ENCODE measurements around the gene SSBP1.
"Not testable (repeated sequence)": the region's sequence is repeated elsewhere in the genome, so short reads cannot be mapped to it uniquely, and the experiment has no call there.

SSBP1 gene, protein sequence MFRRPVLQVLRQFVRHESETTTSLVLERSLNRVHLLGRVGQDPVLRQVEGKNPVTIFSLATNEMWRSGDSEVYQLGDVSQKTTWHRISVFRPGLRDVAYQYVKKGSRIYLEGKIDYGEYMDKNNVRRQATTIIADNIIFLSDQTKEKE

DNA sequence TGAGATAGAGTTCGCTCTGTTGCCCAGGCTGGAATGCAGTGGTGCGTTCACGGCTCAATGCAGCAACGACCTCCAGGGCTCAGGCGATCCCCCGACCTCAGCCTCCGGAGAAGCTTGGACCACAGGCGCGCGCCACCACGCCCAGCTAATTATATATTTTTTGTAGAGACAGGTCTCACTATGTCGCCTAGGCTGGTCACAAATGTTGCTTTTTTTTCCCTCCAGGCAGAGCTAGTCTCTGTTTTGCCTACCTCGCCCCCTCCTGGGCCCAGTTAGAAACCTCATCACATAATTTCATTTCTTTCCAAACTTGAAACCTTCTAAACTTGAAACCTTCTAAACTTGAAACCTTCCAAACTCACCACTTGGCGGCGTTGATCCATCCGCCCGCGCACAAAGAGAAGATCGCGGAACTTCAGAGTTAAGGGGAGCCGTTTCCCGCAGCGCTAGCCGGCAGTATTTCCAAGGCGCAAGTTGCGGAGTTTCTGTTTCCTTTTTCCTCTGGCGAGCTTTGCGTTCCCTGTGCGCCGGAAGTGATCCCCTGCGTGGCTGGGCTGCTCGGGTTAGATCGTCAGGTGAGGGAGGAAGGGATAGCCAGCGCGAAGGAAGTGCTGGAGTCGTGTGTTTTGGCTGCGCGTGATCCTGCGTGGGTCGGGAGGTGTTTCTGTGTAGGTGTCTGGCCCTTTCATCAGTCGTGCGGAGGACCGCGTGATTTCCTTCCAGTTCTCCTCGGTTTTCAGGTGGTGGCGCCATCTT lies at the start of gene SSBP1:
Gene SSBP1 (plus strand): TSS at position 523 of the 756 bp plus-strand sequence. CDS start 809 bp downstream, outside the sequence.
- peak; percentile 88 to 90 for DNase-seq

DNA sequence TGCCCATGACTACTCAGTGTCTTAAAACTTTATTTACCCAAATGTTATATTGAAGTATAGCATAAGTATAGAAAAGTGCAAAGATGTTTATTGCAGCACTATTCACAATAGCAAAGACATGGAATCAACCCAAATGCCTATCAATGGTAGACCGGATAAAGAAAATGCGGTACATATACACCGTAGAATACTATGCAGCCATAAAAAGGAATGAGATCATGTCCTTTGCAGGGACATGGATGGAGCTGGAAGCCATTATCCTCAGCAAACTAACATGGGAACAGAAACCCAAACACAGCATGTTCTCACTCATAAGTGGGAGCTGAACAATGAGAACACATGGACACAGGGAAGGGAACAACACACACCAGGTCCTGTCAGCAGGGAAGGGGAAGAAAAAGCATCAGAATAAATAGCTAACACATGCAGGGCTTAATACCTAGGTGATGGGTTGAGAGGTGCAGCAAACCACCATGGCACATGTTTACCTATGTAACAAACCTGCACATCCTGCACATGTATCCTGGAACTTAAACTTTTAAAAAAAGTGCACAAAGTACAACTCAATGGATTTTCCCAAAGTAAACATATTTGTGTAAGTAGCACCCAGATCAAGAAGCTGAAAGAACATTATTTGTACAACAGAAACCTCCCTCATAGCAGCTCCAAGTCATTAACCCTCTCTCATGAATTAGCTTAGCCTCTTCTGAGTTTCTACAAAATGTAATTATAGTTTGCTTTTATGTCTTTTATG lies 48.9 kb upstream of the SSBP1 start:
- DNase-seq, result not testable (repeated sequence)

DNA sequence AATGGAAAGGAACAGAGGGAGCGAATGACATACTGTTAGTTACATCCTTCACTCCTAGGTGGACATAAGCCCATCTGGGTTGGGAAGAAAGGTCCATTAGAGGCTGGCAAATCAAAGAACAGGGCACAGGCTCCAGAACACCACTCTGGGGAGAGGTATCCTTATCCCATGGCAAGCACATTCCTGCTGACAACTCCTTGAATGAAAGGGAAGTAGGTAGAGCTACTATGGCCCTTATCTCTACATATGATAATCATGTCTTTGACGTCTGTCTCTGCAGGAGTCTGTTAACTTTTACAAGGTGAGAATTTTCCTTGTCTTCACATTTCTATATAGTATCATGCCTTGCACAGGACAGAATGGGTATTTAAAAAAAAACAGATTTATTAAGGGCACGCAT lies 46.6 kb upstream of the SSBP1 start:
- no peak for DNase-seq

DNA sequence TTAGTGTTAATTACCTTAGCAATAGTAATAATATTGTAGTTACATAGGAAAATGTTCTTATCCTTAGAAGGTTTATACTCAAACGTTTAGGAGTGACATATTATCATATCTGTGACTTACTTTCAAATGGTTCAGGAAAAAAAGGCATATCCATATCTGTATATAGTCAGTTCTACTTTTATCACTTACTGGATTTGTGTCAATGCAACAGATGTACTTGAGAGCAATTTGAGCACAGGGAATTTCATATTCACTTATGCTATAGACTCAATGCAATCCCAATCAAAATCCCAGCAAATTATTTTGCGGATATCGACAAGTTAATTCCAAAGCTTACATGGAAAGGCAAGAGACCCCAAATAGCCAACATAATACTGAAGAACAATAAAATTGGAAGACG lies 46.2 kb upstream of the SSBP1 start:
- DNase-seq, result no peak

DNA sequence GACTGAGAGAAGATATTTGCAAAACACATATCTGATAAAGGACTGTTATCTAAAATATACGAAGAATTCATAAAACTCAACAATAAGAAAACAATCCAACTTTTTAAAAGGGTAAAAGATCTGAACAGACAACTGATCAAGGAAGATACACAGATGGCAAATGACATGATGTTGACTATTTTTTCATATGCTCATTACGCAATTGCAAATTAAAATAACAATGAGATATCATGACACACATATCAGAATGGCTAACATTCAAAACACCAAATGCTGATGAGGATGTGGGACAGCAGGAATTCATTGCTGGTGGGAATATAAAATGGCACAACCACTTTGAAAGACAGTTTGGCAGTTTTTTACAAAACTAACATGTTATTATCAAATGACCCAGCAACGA lies 45.1 kb upstream of the SSBP1 start:
- DNase-seq, result no peak

DNA sequence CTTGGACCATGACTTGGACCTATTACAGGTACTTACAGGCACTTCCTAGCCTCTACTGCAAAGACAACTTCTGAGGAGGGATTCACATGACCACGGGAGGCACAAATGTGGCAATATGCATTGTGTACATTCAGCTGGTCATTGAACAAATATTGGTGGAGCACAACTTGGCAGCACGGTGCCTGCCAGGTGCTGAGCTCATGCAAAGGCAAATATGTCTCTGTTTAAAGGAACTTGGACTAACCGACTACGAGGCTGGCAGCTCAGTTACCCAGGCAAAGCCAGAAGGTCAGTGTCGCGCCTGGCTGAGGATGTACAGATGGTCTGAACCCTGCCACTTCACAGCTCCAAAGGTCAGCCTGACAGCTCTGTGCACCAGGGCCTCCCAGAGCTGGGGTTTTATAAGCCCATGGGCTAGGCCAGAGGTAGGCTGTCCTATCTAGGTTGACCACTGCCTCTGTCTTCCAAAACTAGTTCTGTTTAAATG lies 42.3 kb upstream of the SSBP1 start:
- no peak for DNase-seq

DNA sequence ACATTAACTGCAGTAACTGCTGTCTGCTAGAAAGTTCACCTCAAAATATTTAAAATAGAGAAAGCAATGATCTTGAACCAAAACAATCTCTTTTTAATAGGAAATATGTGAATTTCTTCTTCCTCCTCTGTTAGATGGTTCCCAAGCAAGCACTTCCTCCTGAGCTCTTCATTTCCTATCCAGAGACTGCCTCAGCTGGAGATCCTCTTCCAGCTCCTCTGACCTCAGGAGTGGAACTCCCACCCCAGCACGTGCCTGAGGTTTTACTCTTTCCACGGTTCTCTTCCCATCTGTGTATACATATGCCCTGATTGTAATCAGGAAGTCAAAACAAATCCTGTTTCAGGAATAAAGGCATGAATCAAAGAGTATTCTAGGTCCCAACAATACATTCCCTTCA lies 41.8 kb upstream of the SSBP1 start:
- no peak for DNase-seq

DNA sequence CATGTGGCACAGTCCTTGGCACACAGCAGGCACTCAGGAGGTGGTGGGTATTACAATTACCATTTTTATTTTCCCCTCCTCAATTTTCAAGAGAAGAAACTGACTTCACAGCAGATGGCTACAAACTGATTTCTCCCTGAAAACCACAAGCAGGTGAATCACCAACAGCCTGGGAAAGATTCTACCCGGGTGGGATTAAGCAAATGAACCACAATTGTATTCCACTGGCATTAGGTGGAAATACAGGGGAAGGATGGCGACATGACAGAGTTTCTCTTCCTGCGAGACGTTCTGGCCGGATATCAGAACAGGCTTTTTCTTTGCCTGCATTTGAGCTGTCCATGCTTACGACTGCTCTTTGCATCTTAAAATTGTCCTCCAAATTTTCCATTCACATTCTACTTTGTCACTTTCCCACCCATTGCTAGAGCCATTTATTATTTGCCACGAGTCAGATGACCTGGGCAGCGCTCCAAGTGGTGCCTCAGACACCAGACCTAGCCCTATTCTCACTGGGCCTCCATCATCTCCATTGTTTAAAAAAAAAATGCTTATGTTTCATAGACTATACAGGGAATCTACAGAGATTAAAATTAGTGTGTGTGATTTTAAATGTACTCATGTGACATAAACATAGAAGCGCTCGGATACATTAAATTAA lies 40.8 kb upstream of the SSBP1 start:
- no peak for DNase-seq

DNA sequence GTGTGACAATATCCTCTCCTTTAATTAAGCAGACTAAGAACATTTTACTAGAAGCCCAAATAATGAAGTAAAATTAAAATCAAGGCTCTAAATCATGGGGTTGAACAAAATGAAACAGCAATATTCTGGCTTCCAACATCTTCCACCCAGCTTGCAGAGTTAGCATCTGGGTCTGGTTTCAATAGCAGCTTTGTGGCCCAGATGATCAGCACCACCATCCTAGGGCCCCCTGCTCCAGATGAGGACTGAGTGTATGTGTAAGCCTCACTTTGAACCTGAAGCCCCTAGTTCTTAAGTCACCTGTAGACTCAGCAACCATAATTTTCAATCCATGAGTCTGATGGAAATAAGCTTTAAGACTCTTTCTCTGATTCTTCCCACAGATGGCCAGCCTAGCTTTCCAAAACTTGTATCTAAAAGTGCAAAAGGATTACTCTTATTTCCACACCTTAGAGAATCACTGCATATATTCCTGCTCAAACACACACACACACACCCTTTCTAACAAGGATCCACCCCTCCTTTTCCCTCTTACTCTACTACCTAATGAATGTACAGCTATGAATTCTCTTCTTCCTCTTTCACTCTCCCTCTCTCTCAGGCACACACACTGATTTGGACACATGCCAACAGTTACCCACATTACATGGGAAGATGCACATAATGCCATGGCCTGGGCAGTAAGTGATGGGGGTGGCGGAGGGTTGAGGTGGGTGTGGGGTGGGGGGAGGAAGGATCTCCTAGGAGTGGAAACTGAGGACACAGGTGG lies 39.7 kb upstream of the SSBP1 start:
- DNase-seq, result no peak

DNA sequence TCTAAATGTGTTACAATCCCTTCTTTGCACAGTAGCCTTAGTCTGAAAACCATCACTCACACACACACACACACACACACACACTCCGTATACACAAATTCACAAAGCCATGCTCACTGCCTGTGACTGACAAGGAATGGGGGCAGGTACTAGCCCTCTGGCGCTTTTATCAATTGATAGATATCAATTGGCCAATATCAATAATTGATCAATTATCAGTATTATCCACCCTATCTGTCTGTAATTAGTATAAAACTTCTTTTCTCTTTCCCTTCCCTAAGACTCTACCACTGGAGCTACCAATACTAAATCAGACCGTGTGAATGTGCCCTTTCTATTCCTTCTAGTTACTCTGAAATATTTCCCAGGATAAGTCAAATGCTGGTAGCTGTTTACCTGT lies 38.3 kb upstream of the SSBP1 start:
- no peak for DNase-seq

DNA sequence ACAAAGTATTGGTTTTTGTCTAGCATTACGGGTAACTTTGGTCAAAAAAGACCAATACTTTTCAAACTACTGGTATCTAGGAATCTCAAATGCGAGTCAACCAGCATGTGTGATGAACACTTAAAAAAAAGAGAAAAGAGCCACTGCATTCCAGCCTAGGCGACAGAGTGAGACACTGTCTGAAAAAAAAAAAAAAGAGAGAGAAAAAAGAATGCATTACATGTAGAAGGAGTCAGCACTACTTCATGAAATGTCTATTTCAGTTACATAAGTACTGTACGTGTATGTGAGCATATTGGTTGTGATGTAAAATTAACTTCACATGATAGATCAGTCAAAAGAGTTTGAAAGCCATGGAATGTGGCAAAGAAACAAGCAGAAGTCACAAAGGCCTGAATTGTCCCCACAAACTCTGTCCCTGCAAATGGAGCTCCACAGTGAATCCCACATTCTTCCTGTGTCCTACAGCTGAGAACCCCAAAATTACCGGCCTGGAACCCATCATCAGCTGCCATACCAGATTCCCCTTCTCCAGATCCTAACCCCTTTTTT lies 37.8 kb upstream of the SSBP1 start:
- no peak for DNase-seq

DNA sequence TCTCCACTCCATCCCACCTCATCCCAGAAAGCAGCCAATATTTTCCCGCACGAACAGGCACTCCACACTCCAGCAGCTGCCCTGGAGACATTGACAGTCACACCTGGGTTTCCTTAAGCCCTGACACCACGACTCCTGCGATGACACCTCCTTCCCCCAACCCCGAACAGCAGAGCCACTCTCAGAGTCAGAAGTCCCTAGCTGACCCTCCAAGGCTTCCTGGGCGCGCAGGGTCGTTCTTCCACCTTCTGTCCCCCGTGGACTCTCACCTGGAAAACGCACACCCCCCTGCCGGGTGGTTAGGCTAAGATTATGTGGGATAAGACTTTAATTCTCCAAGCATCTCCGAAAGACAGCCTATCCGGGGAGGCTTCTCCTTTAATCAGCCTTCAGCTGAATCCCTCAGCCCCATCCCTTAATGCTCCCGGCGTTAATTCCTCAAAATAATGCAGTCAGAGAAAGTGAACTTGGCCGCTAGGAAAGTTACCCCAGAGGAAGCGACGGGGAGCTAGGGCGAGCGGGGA lies 37.2 kb upstream of the SSBP1 start:
- peak in 1 of 2 experiments; percentile 6 for DNase-seq

DNA sequence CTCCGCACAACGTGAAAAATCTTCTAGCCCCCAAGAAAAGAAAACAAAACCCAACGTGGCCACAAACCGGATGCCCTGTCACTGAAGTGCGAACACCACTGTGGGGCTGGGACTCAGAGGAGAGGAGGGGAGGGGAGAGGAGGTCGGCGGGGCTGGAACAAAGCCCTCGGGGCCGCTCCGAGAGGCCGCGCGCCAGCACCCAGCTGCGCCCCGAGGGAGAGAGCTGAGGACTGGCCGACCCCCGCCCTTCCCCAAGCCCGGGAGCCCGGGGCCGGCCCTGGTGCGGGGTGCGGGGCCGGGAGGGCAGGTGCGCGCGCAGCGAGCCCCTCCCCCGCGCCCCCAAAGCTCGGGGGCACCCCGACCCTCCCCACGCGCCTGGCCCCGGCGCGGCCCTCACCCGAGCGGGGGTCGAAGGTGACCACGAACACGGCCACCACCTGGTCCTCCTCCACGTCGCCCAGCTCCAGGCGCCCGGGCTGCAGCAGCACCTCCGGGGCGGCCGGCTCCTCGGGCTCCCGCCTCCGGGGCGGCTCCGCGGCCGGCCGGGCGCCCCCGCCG lies 36.6 kb upstream of the SSBP1 start:
- DNase-seq, result peak; percentile 48 to 50

DNA sequence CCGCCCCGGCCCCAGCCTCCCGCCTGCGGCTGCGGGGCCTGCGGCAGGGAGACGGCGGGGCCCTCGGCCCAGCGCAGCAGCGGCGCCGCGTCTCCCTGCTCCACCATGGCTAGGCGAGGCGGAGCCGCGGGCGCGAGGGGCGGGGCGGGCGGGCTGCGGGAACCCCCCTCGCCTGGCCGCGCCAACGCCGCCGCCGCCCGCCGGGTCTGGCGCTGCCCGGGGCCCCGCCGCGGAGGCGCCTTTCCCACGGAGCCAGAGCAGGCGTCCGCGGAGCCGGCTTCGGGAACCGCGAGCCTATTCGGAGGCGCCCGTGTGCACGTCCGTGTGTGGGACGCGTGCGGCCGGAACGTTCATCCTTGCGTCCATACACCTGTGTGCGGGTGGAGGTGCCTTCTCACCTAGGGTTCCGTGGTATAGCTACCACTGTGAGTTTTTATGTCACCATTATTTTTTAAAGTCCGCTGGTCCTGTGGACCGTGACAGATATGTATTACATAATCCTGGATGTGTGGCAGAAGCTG lies 36.1 kb upstream of the SSBP1 start, which contains the start of gene DENND11:
Gene DENND11 (minus strand): TSS at position 120 of the 521 bp plus-strand sequence. CDS start 13 bp downstream, at position 107.
- peak; percentile 33 to 35 for DNase-seq

DNA sequence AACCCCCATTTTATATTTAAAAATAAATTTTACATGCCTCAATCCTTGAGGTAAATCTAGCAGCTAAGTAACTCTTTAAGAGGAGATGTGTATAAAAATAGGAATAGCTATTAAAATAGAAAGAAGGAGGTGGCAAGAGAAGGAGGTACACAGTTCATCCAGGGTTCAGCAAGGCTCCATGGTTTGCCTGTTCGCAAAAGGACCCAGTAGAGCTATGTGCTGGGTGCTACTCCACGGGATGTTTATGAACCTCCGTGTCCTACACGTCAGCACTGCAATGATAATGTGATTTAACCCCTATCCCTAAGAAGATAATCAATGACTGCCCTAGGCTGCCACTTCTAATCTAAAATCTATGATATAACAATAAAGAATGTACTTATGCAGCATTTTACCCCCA lies 35.3 kb upstream of the SSBP1 start:
- no peak for DNase-seq

DNA sequence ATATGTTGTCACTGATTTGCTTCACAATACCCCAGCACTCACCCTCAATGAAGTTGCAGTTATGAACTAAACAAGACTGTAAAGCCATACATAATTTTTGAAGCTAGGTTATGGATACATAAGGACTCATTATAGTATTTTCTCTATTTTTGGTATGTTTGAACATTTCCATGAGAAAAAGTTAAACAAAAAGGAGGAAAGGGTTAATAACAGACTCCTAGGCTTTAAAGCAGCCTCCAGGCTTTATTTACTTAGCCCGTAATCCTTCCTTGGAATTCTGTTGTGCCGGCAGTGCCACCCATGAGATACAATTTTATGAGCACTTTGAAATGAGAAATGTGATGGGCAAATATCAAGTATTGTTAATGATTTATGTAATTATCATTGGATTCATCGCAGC lies 34.0 kb upstream of the SSBP1 start:
- DNase-seq, result no peak

DNA sequence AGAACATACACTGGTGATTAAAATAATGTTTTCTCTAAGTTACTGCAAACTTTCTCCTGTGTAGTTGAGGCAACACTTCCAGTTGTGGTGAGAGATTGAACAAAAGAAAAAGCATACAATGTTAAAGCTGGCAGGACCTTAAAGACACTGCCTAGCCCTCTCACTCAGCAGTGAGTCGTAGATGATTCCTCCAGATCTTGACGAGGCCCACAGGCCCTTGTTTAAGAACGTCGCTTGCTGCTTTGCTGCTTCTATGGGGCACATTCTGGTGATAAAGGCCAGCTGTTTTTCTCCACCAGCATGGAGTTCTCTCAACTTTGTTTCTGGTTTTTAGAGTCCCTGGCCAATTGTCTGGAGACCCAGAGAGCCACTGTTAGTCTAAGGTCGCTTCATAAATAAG lies 33.4 kb upstream of the SSBP1 start:
- DNase-seq, result no peak

DNA sequence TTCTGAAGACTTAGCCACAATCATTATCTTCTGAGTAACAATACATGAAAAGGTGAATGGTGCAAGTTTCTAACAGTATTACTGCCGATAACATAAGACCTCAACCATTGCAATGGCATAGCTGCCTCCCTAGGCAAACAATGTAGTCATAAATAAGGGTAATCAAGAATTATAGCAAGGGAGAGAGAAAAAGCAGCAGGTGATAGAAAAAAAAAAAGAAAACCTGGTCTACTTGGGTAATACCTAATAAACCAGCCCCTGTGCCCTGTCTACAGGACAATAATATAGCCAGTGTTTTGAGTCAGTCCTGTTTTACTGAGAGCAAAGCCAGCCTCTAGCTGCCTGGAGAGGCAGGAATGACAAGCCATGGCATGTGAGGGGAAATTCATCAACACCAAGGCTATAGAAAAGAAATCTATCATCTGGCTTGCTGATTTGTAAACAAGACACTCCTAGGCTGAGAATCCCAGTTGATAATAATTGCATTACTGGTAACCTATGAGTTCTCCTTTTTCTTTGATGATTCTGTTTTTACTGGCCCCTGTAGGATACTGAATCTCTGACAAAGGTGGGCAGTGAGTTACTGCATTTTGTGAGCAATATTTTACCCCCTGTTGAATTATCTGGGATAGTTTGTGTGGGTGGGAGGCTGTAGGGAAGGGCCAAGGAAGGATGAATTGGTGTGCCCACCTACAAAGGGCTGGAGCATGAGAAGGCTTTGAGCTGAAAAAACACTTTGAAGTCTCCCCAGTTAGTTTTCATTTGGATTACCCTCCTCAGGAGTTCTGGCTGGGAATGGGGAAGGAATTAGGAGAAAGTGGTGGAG lies 31.7 kb upstream of the SSBP1 start:
- no peak for DNase-seq

DNA sequence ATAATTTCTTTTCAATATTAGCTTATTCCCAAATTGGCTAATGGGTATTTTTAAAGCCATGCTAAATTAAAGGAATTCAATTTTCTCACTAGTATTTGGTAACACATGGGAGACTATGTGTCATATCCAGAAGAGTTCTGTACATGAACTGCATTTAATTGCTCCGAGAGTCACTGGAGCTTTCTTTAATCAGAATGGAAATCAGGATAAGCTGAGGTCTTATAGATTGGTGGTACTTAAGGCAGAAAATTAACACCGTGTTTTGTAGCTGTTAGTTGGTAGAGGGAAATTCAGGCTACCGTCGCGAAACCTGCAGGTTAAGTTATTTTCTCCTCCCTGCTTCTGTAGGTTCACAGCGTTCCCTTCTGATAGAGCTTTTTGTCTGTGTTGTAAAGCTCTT lies 29.8 kb upstream of the SSBP1 start, which contains the start of gene WEE2:
Gene WEE2 (plus strand): TSS at position 3 of the 400 bp plus-strand sequence. CDS start 406 bp downstream, outside the sequence.
- DNase-seq, result no peak

DNA sequence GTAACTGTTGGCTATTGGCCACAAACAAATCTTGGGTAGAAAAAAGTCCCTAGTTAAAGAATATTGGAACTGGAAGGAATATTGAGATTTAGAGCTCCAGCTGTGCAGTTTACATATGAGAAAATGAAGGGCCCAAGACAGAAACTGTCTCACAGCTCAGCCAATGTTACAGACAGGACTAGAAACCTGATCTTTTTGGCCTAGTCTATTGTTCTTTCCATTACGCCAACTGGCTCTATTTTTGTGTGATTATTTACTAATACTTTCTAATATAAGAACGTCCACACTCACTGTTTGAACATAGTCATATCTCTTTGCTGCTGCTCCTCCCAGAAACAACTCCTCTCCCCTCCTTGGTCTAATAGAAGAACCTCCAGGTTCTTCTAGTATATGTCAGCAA lies 28.8 kb upstream of the SSBP1 start:
- no peak for DNase-seq
